OCI-M1 (cell line): ENCODE results near the gene ARHGEF3.

Experiments
- DNase-seq: peaks from one replicate; lab custom pipeline; 2025; lab: John Stamatoyannopoulos, UW

Gene ARHGEF3

DNA sequence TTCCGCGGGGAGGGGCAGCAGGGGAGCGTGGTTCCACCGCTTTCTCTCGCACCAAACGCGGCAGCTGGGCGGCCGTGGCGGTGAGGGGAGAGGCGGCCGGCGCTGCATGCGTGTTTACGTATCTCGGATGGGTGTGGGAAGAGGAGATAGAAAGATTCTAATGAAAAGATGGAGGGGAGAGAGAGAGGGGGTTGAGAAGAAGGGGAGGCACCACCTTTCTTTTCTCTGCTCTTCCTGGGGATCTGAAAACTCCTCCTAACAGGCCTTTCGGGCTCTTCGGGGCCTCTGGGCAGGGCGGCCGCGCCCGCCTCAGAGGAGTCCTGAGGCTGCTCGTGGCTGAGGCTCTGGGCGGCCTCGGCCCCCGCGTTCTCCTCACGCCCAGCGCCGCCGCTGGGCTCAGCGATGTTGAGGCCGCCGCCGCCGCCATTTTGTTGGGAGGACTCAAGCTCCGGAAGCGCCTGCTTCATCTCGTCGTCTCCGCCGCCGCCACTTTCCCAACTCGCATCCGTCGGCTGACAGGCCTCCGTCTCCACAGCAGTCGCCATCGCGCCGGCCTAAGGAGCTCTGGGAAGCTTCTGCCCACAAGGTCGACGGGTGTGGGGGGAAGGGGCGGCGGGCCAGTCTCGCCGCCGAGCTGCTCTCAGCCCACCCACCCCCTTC is 119.2 kb downstream of the ARHGEF3 start:
- peak; percentile 74 for DNase-seq

DNA sequence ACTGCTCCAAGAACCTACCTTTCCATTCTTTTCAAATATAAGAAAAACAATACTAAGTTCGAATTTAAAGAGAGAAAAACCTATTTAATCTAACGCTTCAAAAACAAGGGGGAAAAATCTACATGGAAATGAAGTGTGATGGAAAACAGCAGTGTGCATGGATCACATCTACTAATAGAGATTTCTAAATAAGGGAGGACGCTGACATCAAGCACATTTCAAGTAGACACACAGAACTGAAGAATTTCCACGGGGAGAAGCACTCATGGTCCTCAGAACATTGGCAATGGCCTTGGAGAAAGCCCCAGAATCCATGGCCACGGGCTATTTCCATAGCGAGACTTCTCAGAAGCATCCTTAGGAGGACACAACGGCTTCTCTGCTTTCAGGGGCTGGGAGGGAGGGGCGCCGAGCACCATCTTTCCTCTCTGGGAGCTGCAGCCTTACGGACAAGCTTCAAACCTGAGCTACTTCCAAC is 119.7 kb downstream of the ARHGEF3 start:
- DNase-seq: no peak

DNA sequence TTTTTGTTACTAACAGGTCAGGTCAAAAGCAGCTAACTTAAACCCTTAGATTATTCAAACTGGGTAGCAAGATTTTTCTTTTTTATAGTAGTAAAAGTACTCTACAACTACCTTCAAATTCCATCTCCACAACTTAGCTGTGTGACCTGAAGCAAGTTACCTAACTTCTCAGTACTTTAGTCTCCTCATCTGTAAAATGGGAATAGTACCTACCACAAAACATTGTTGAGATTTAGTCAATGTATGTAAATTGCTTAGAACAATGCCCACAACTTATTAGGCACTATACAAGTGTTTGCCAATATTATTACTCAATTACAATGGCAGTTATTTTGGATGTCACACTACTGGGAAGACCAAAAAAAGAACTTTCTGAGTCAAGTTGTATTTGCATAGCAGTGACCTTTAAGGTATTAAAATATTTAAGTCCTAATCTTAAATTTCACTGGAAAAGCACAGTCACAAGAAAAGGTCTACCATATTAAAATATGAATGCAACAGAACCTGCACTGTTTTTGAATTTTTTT is 121.6 kb downstream of the ARHGEF3 start:
- DNase-seq: no peak
